Transverse colon (tissue), 4 donors: Measurements from ENCODE around the gene NDUFAF4. TPM values are rescaled to one million over a fixed set of nuclear protein-coding genes. Genes with fewer than 3 reads are reported as not detected.

Source experiments
- DNase-seq: peaks from one replicate; pipeline ENCODE4 v3.0.0-alpha.2; 2019
- H3K27ac ChIP-seq, 4 donors: fragments of 200-600 bp; sonication (generic); 2 replicates each; pipeline ENCODE4 v1.5.1; 2016 to 2018; ENCODE audit warnings: inconsistent platforms in 4 of 4
- H3K27me3 ChIP-seq: fragments of 200-600 bp; sonication (generic); 2 replicates; pipeline ENCODE4 v1.5.1; 2017; ENCODE audit warnings: inconsistent platforms
- H3K36me3 ChIP-seq, 4 donors: fragments of 200-600 bp; sonication (generic); 2 replicates each; pipeline ENCODE4 v1.5.1; 2017 to 2019; ENCODE audit warnings: inconsistent platforms in 4 of 4
- H3K4me1 ChIP-seq, 4 donors: fragments of 200-600 bp; sonication (generic); 2 replicates each; pipeline ENCODE4 v1.5.1; 2017 to 2020; ENCODE audit warnings: inconsistent platforms in 4 of 4
- H3K4me3 ChIP-seq, 4 donors: fragments of 200-600 bp; sonication (generic); 1 replicate in 1 of 4; 2 replicates in 3 of 4; pipeline versions ENCODE4 v1.5.1 to v1.6.1; 2017 to 2019; ENCODE audit warnings: inconsistent platforms in 4 of 4
- H3K9me3 ChIP-seq, 2 donors: fragments of 200-600 bp; sonication (generic); 2 replicates each; pipeline ENCODE4 v1.5.1; 2017 to 2019; ENCODE audit warnings: inconsistent platforms in 2 of 2
- CTCF ChIP-seq, 5 experiments: fragments of 200-600 bp in 3 of 5; fragments of 450-650 bp in 2 of 5; sonication (generic) in 3 of 5; IDR thresholded peaks; 1 replicate in 2 of 5; 2 replicates in 3 of 5; pipeline ENCODE4 v1.5.1; 2016 to 2017; ENCODE audit warnings: antibody characterized with exemption in 5 of 5, inconsistent platforms in 3 of 5, mild to moderate bottlenecking in 2 of 5, moderate library complexity in 1 of 5
- EP300 ChIP-seq: sonication (generic); formaldehyde crosslinking; IDR thresholded peaks from one replicate; pipeline ENCODE4 v1.6.1; 2017; ENCODE audit warnings: antibody characterized with exemption, low read depth
- POLR2A ChIP-seq: fragments of 450-650 bp; IDR thresholded peaks from one replicate; pipeline ENCODE4 v1.6.1; 2016; ENCODE audit warnings: antibody characterized with exemption, mild to moderate bottlenecking, moderate library complexity
- POLR2AphosphoS5 ChIP-seq, 3 donors: sonication (generic); formaldehyde crosslinking; IDR thresholded peaks; one replicate each; pipeline ENCODE4 v1.6.1; 2016; ENCODE audit warnings: antibody characterized with exemption in 3 of 3
- WGBS, 2 donors: methylation state at CpG; one replicate each; pipeline ENCODE4 v1.1.5; 2018; ENCODE audit warnings: low coverage in 1 of 2; 5-methylcytosine and 5-hydroxymethylcytosine counted together
- in situ Hi-C, 4 donors: fragments of 200-750 bp; cut with MboI; loops; one replicate each; pipeline versions ENCODE4 v1.15.0 to v1.15.1; 2017; ENCODE audit warnings: low sequenced_read_pairs in 3 of 4, low pct_ligation_motif_present in 1 of 4, low pct_unique_long_range_greater_than_20kb in 1 of 4
- intact Hi-C: fragments of 100-400 bp; cut with DNase I; formaldehyde crosslinking; loops from one replicate; pipeline ENCODE4 v1.15.1; 2023; ENCODE audit warnings: low total_unique reads
- total RNA-seq, 4 donors: library from RNA; depleted of rRNA; stranded (reverse); fragments of >200 nt; gene quantifications; one replicate each; pipeline ENCODE4 v1.1.0, GENCODE V29; 2016

Gene NDUFAF4
- total RNA-seq, 4 donors from 2014 or later = 9.4 to 26.5 (median 20.9) TPM

DNA sequence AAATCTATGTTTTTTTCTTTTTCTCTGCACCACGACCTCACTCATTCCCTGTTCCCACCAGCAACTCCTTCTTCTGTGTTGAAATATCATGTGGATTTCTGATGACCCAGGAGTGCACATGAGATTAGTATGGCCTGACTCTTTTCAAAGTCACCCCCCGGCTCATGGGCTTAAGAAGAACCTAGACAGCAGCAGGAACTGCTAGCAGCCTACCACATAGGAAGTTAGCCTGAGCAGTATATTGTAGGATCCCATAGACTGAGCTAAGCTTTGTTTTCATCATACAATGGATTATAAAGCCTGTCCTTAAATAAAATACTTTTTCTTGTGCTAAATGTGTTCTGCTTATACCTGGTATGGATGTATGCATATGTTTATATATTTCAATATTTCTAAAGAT lies 33.5 kb upstream of the NDUFAF4 start:
- 79 to 85% methylated on average over 2 of the region's 2 CpGs for WGBS, 2 donors
- Histone ChIP-seq H3K4me1 (no peaks in the 10 kb centered on the region), H3K36me3 (no peaks in the 10 kb centered on the region), H3K9me3 (no peaks in the 10 kb centered on the region), H3K4me3 (no peak overlapping the region), H3K27me3 (no peaks in the 10 kb centered on the region), H3K27ac (no peak overlapping the region)
- TF ChIP-seq POLR2A = no peak
- TF ChIP-seq CTCF (IDR thresholded peaks at IDR 0.05) = no peak
- TF ChIP-seq POLR2AphosphoS5 (IDR thresholded peaks at IDR 0.05) = no peak
- no peak for TF ChIP-seq EP300
- in situ Hi-C loops = no loop called here
- no peak for DNase-seq
- intact Hi-C loops = no loop called here

- Histone ChIP-seq H3K4me1 (peaks cover 0 to 7% (median 3%) of the 10 kb centered on the region in 4 donors), H3K27me3 (no peaks in the 10 kb centered on the region), H3K36me3 (no peaks in the 10 kb centered on the region), H3K27ac (no peak overlapping the region), H3K4me3 (no peak overlapping the region), H3K9me3 (no peaks in the 10 kb centered on the region)
- no peak for TF ChIP-seq CTCF (IDR thresholded peaks at IDR 0.05)
- no peak for TF ChIP-seq EP300
- no peak for TF ChIP-seq POLR2A
- no peak for TF ChIP-seq POLR2AphosphoS5 (IDR thresholded peaks at IDR 0.05)
- 61 to 64% methylated on average over 2 of the region's 2 CpGs for WGBS, 2 donors
- in situ Hi-C loops = no loop called here
- DNase-seq = no peak
- intact Hi-C loops = no loop called here
Measured at GRCh38 chr6:96929741-96930140, 32.0 kb upstream of the NDUFAF4 start.

DNA sequence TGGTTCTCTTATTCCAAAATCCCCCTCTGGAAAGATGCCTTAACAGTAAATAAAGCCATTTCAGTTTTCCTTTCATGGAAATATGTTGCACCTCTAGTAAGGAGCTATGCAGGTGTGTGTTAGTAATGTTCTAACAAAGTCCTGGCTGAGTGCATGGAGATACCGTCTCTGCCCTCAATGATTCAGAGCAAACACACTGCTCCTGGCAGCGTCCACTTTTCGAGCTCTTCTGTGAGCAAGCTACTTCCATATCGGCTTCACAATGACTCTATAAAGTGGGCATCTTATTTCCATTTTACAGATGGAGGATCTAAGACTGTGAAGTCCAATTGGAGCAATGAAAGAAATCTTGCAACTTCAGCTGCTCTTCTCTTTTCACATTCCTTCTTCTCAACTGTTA lies 30.0 kb upstream of the NDUFAF4 start:
- in situ Hi-C loops = no loop called here
- Histone ChIP-seq H3K4me3 (no peak overlapping the region), H3K9me3 (no peaks in the 10 kb centered on the region), H3K4me1 (peaks cover 0 to 14% (median 6%) of the 10 kb centered on the region in 4 donors), H3K27ac (no peak overlapping the region), H3K27me3 (no peaks in the 10 kb centered on the region), H3K36me3 (no peaks in the 10 kb centered on the region)
- TF ChIP-seq EP300 = no peak
- TF ChIP-seq CTCF (IDR thresholded peaks at IDR 0.05) = no peak
- no peak for TF ChIP-seq POLR2AphosphoS5 (IDR thresholded peaks at IDR 0.05)
- TF ChIP-seq POLR2A = no peak
- no peak for DNase-seq
- intact Hi-C loops = no loop called here
- 85 to 94% methylated on average over 4 of the region's 4 CpGs for WGBS, 2 donors

GRCh38 chr6:96926425-96926824 lies 28.7 kb upstream of the NDUFAF4 start:
- in situ Hi-C loops = no loop called here
- no peaks in the 10 kb centered on the region for H3K9me3 ChIP-seq
- no peak overlapping the region for H3K27ac ChIP-seq
- WGBS, 2 donors = 57 to 63% methylated on average over 2 to 3 of the region's 3 CpGs
- DNase-seq = no peak
- peaks cover 0 to 14% (median 6%) of the 10 kb centered on the region in 4 donors for H3K4me1 ChIP-seq
- H3K27me3 ChIP-seq = no peaks in the 10 kb centered on the region
- TF ChIP-seq POLR2A = no peak
- no peak for TF ChIP-seq EP300
- no peak for TF ChIP-seq POLR2AphosphoS5 (IDR thresholded peaks at IDR 0.05)
- TF ChIP-seq CTCF (IDR thresholded peaks at IDR 0.05) = no peak
- H3K4me3 ChIP-seq = no peak overlapping the region
- no peaks in the 10 kb centered on the region for H3K36me3 ChIP-seq
- intact Hi-C loops = no loop called here
